ENCODE results near the gene GALNT2. TPM values are rescaled to one million over a fixed set of nuclear protein-coding genes. Genes with fewer than 3 reads are reported as not detected.

Gene GALNT2
- total RNA-seq, 1 experiment from 2014 or later, result 141 TPM

DNA sequence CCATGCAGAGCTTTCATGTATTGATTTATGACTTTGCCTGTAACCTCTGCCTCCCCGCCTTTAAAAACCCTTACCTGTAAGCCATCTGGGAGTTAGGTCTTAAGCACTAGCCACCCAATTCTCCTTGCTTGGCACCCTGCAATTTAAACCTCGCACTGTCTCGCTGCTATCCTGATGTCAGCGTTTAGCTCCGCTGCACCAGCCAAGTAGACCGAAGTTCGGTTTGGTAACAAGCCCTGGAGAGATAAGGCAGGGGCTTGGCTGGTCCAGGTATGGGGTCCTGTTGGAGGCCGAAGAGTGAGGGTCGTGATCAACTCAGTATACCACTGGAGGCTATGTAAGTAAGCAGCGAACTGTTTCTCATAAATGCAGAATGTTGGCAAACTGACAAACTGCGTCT lies 64.4 kb downstream of the GALNT2 start:
- no peak overlapping the region for H3K4me3 Mint-ChIP-seq (ENCODE audit: low read depth, unreplicated experiment)
- intact Hi-C loops (cut with micrococcal nuclease; ENCODE audit: unreplicated experiment), result no loop called here
- TF ChIP-seq CTCF (IDR thresholded peaks at IDR 0.05; ENCODE audit: unreplicated experiment), result no peak
- DNase-seq, result no peak
- no peaks in the 10 kb centered on the region for H3K9me3 Mint-ChIP-seq (ENCODE audit: low read depth, unreplicated experiment)
- peaks cover 5% of the 10 kb centered on the region for H3K36me3 Mint-ChIP-seq (ENCODE audit: insufficient read depth, unreplicated experiment)
- H3K27ac Mint-ChIP-seq (ENCODE audit: unreplicated experiment), result no peak overlapping the region
- CTCF ChIA-PET, result no interaction called here
- H3K27me3 Mint-ChIP-seq (ENCODE audit: unreplicated experiment), result no peaks in the 10 kb centered on the region
- peaks cover 27% of the 10 kb centered on the region for H3K4me1 Mint-ChIP-seq (ENCODE audit: low read depth, unreplicated experiment)
- no TSS peak for BruUV-seq (replicated peaks)

- intact Hi-C loops (cut with micrococcal nuclease; ENCODE audit: unreplicated experiment), result no loop called here
- no peak for DNase-seq
- Mint-ChIP-seq H3K27ac (ENCODE audit: unreplicated experiment) (no peak overlapping the region), H3K27me3 (ENCODE audit: unreplicated experiment) (no peaks in the 10 kb centered on the region), H3K4me3 (ENCODE audit: low read depth, unreplicated experiment) (no peak overlapping the region), H3K36me3 (ENCODE audit: insufficient read depth, unreplicated experiment) (peaks cover 5% of the 10 kb centered on the region), H3K4me1 (ENCODE audit: low read depth, unreplicated experiment) (peaks cover 27% of the 10 kb centered on the region), H3K9me3 (ENCODE audit: low read depth, unreplicated experiment) (no peaks in the 10 kb centered on the region)
- TF ChIP-seq CTCF (IDR thresholded peaks at IDR 0.05; ENCODE audit: unreplicated experiment), result no peak
- CTCF ChIA-PET, result no interaction called here
- no TSS peak for BruUV-seq (replicated peaks)
Observed at GRCh38 chr1:230132758-230133157, 65.7 kb downstream of the GALNT2 start.

DNA sequence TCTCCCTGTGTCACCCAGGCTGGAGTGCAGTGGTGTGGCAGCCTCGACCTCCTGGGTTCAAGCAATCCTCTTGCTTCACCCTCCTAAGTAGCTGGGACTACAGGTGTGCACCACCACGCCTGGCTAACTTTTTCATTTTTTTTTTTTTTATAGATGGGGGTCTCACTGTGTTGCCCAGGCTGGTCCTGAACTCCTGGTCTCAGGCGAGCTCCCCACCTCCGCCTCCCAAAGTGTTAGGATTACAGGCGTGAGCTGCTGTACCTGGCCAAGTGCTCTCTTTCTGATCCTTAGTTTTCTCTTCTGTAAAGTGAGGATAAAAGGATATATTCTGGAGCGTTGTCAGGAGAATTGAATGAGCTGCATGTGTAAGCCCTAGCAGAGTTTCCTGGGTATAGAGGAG lies 68.7 kb downstream of the GALNT2 start:
- H3K4me1 Mint-ChIP-seq (ENCODE audit: low read depth, unreplicated experiment), result peaks cover 27% of the 10 kb centered on the region
- H3K27me3 Mint-ChIP-seq (ENCODE audit: unreplicated experiment), result no peaks in the 10 kb centered on the region
- CTCF ChIA-PET, result interaction anchor here (0.6 kb wide), 1 partner anchor 36 kb away, joined by 16 read pairs; no protein-coding TSS in a partner anchor
- no TSS peak for BruUV-seq (replicated peaks)
- H3K4me3 Mint-ChIP-seq (ENCODE audit: low read depth, unreplicated experiment), result no peak overlapping the region
- no peak for DNase-seq
- H3K9me3 Mint-ChIP-seq (ENCODE audit: low read depth, unreplicated experiment), result no peaks in the 10 kb centered on the region
- intact Hi-C loops (cut with micrococcal nuclease; ENCODE audit: unreplicated experiment), result no loop called here
- no peak overlapping the region for H3K27ac Mint-ChIP-seq (ENCODE audit: unreplicated experiment)
- peaks cover 10% of the 10 kb centered on the region for H3K36me3 Mint-ChIP-seq (ENCODE audit: insufficient read depth, unreplicated experiment)
- TF ChIP-seq CTCF (IDR thresholded peaks at IDR 0.05; ENCODE audit: unreplicated experiment), result no peak

GRCh38 chr1:230136453-230137336 lies 69.7 kb downstream of the GALNT2 start:
- no peak for DNase-seq
- no peak overlapping the region for H3K27ac Mint-ChIP-seq (ENCODE audit: unreplicated experiment)
- intact Hi-C loops (cut with micrococcal nuclease; ENCODE audit: unreplicated experiment), result no loop called here
- no peak for TF ChIP-seq CTCF (IDR thresholded peaks at IDR 0.05; ENCODE audit: unreplicated experiment)
- CTCF ChIA-PET, result no interaction called here
- H3K9me3 Mint-ChIP-seq (ENCODE audit: low read depth, unreplicated experiment), result no peaks in the 10 kb centered on the region
- H3K27me3 Mint-ChIP-seq (ENCODE audit: unreplicated experiment), result no peaks in the 10 kb centered on the region
- H3K36me3 Mint-ChIP-seq (ENCODE audit: insufficient read depth, unreplicated experiment), result peaks cover 10% of the 10 kb centered on the region
- H3K4me3 Mint-ChIP-seq (ENCODE audit: low read depth, unreplicated experiment), result no peak overlapping the region
- H3K4me1 Mint-ChIP-seq (ENCODE audit: low read depth, unreplicated experiment), result peaks cover 27% of the 10 kb centered on the region
- no TSS peak for BruUV-seq (replicated peaks)

Data from Calu3 (cell line).